Liver (tissue), 9 donors: Measurements from ENCODE around the gene BMP10. TPM values are rescaled to one million over a fixed set of nuclear protein-coding genes. Genes with fewer than 3 reads are reported as not detected.

Source experiments
- DNase-seq: peaks from one replicate; pipeline ENCODE4 v3.0.0-alpha.2; 2017; ENCODE audit warnings: low spot score
- H3K27ac ChIP-seq, 2 donors: one replicate each; pipeline ENCODE4 v1.7.0; 2013; ENCODE audit warnings: inconsistent platforms in 2 of 2, low read length in 2 of 2, control low read depth in 1 of 2, low read depth in 1 of 2, mild to moderate bottlenecking in 1 of 2
- H3K27me3 ChIP-seq, 4 donors: one replicate each; pipeline versions ENCODE4 v1.6.1 to v1.7.0; 2013; ENCODE audit warnings: low read length in 3 of 4, inconsistent platforms in 1 of 4, mild to moderate bottlenecking in 1 of 4, moderate library complexity in 1 of 4; ENCODE audit not compliant: control insufficient read depth in 4 of 4, insufficient read depth in 4 of 4
- H3K36me3 ChIP-seq, 4 donors: one replicate each; pipeline versions ENCODE4 v1.6.1 to v1.7.0; 2013; ENCODE audit warnings: low read length in 3 of 4, mild to moderate bottlenecking in 3 of 4, low read depth in 1 of 4, moderate library complexity in 1 of 4; ENCODE audit not compliant: control insufficient read depth in 4 of 4, insufficient read depth in 3 of 4
- H3K4me1 ChIP-seq, 4 donors: one replicate each; pipeline versions ENCODE4 v1.6.1 to v1.7.0; 2013; ENCODE audit warnings: low read length in 3 of 4, mild to moderate bottlenecking in 3 of 4, moderate library complexity in 1 of 4; ENCODE audit not compliant: control insufficient read depth in 4 of 4, insufficient read depth in 4 of 4
- H3K4me3 ChIP-seq, 3 donors: one replicate each; pipeline versions ENCODE4 v1.6.1 to v1.7.0; 2013; ENCODE audit warnings: low read length in 3 of 3, control low read depth in 1 of 3, low read depth in 1 of 3, mild to moderate bottlenecking in 1 of 3
- H3K9ac ChIP-seq, 2 donors: one replicate each; pipeline ENCODE4 v1.7.0; 2013; ENCODE audit warnings: low read length in 2 of 2, mild to moderate bottlenecking in 2 of 2, moderate library complexity in 2 of 2, control low read depth in 1 of 2, low read depth in 1 of 2
- H3K9me3 ChIP-seq, 4 donors: one replicate each; pipeline versions ENCODE4 v1.6.1 to v1.7.0; 2013; ENCODE audit warnings: low read length in 3 of 4; ENCODE audit not compliant: control insufficient read depth in 4 of 4
- ATF3 ChIP-seq: IDR thresholded peaks from 2 replicates; pipeline ENCODE4 v1.6.1; 2016; ENCODE audit warnings: antibody characterized with exemption
- EGR1 ChIP-seq, 2 donors: IDR thresholded peaks; 2 replicates each; pipeline ENCODE4 v1.6.1; 2016 to 2018; ENCODE audit warnings: antibody characterized with exemption in 2 of 2, low read depth in 2 of 2
- FOXA1 ChIP-seq: IDR thresholded peaks from 2 replicates; pipeline ENCODE4 v1.6.1; 2016; ENCODE audit warnings: antibody characterized with exemption
- FOXA2 ChIP-seq: IDR thresholded peaks from 2 replicates; pipeline ENCODE4 v1.6.1; 2016; ENCODE audit warnings: antibody characterized with exemption
- GABPA ChIP-seq, 2 donors: IDR thresholded peaks in 1 of 2; conservative IDR thresholded peaks in 1 of 2; 2 replicates each; pipeline ENCODE4 v1.6.1; 2016; ENCODE audit warnings: antibody characterized with exemption in 2 of 2, mild to moderate bottlenecking in 1 of 2, moderate library complexity in 1 of 2
- HNF4A ChIP-seq, 2 donors: conservative IDR thresholded peaks; 2 replicates each; pipeline ENCODE4 v1.6.1; 2016; ENCODE audit warnings: antibody characterized with exemption in 2 of 2, mild to moderate bottlenecking in 2 of 2
- HNF4G ChIP-seq: IDR thresholded peaks from 2 replicates; pipeline ENCODE4 v1.6.1; 2016; ENCODE audit warnings: antibody characterized with exemption
- JUND ChIP-seq, 2 donors: IDR thresholded peaks; 2 replicates each; pipeline ENCODE4 v1.6.1; 2016; ENCODE audit warnings: antibody characterized with exemption in 2 of 2
- MAX ChIP-seq: IDR thresholded peaks from 2 replicates; pipeline ENCODE4 v1.6.1; 2016; ENCODE audit warnings: antibody characterized with exemption
- RAD21 ChIP-seq, 2 donors: IDR thresholded peaks; 2 replicates each; pipeline ENCODE4 v1.6.1; 2016; ENCODE audit warnings: antibody characterized with exemption in 2 of 2, mild to moderate bottlenecking in 2 of 2
- REST ChIP-seq: IDR thresholded peaks from 2 replicates; pipeline ENCODE4 v1.6.1; 2016; ENCODE audit warnings: antibody characterized with exemption, mild to moderate bottlenecking
- RXRA ChIP-seq, 2 donors: IDR thresholded peaks; 2 replicates each; pipeline ENCODE4 v1.6.1; 2017 to 2018; ENCODE audit warnings: antibody characterized with exemption in 2 of 2, mild to moderate bottlenecking in 1 of 2
- SP1 ChIP-seq: IDR thresholded peaks from 2 replicates; pipeline ENCODE4 v1.6.1; 2018; ENCODE audit warnings: antibody characterized with exemption, mild to moderate bottlenecking
- TAF1 ChIP-seq: conservative IDR thresholded peaks from 2 replicates; pipeline ENCODE4 v1.6.1; 2016; ENCODE audit warnings: antibody characterized with exemption, mild to moderate bottlenecking
- YY1 ChIP-seq: IDR thresholded peaks from 2 replicates; pipeline ENCODE4 v1.6.1; 2016; ENCODE audit warnings: antibody characterized with exemption, mild to moderate bottlenecking
- ZBTB33 ChIP-seq: IDR thresholded peaks from 2 replicates; pipeline ENCODE4 v1.6.1; 2016; ENCODE audit warnings: antibody characterized with exemption
- WGBS: extraction: QIAGEN DNeasy Blood & Tissue Kit; methylation state at CpG from one replicate; pipeline ENCODE4 v1.1.7; 2013; 5-methylcytosine and 5-hydroxymethylcytosine counted together
- polyA plus RNA-seq, 2 donors: library from polyadenylated mRNA; stranded (reverse) in 1 of 2; unstranded in 1 of 2; fragments of 200-250 nt in 1 of 2; fragments of >200 nt in 1 of 2; fragmentation: Nextera tagmentation in 1 of 2; extraction: Ambion mirVana in 1 of 2; gene quantifications; one replicate each; pipeline versions ENCODE4 v1.2.1 to v1.2.3, GENCODE V29; 2013 to 2015
- total RNA-seq, 2 donors: library from RNA; depleted of rRNA; stranded (reverse); fragments of >200 nt; gene quantifications; one replicate each; pipeline ENCODE4 v1.2.3, GENCODE V29; 2014
- donor health status: healthy.
- donor health status: healthy.
- donor health status: healthy.
- donor health status: healthy.
- donor health status: healthy.

Gene BMP10
- total and polyA plus RNA-seq, 4 donors = 0.39 to 10.0 (median 8.7) TPM

GRCh38 chr2:68834737-68835376 lies 36.3 kb downstream of the BMP10 start (continued):
- TF ChIP-seq HNF4G (no peak), RAD21 (IDR thresholded peaks at IDR 0.05) (no peak), FOXA1 (no peak), YY1 (no peak), ZBTB33 (no peak), JUND (IDR thresholded peaks at IDR 0.05) (no peak), HNF4A (conservative IDR thresholded peaks at IDR 0.05) (no peak), MAX (no peak)

- WGBS = 97% methylated on average over 2 of the region's 2 CpGs
- Histone ChIP-seq H3K27ac (peak overlapping the region; percentile 58 to 68), H3K4me3 (no peak overlapping the region), H3K27me3 (no peaks in the 10 kb centered on the region), H3K36me3 (no peaks in the 10 kb centered on the region), H3K9me3 (no peaks in the 10 kb centered on the region), H3K9ac (no peak overlapping the region), H3K4me1 (peaks cover 0 to 6% (median 2%) of the 10 kb centered on the region in 4 donors)
- DNase-seq = no peak
- TF ChIP-seq SP1 (no peak), FOXA1 (no peak), JUND (IDR thresholded peaks at IDR 0.05) (no peak), HNF4A (conservative IDR thresholded peaks at IDR 0.05) (no peak), ATF3 (no peak), EGR1 (IDR thresholded peaks at IDR 0.05; ENCODE audit: low read depth in 2 of 2) (no peak), RXRA (IDR thresholded peaks at IDR 0.05) (no peak), GABPA (IDR thresholded peaks at IDR 0.05 in 1 of 2, conservative IDR thresholded peaks at IDR 0.05 in 1 of 2) (no peak), YY1 (no peak), REST (no peak), FOXA2 (no peak), HNF4G (no peak), TAF1 (no peak)
Measured at GRCh38 chr2:68833162-68833561, 38.0 kb downstream of the BMP10 start.
